HPDE6-E6E7 (cell line): Measurements from ENCODE around the gene FAM47E.

ENCODE experiments used
- DNase-seq: peaks from one replicate; pipeline ENCODE4 v3.0.0; 2011; ENCODE audit warnings: missing footprints; ENCODE audit errors: extremely low spot score

FAM47E gene, protein sequence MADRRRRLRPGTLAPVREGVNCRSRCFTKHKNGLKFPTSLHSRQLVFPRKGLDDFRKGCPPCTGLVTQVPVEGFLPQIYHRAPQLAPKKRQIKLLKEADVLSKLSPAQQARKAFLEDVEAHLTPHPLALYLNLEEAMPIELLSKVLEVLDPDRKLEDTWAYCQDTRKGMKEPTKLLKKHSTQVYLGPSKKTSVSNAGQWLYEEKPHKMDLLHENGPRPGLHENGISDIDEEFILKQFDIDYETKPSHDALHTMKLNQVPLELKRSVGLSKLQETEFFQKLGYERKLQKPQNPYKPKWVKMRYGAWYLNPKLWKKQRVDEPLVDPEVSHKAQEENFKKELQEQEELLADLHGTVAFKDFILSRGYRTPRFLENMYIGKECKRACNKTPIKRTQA

DNA sequence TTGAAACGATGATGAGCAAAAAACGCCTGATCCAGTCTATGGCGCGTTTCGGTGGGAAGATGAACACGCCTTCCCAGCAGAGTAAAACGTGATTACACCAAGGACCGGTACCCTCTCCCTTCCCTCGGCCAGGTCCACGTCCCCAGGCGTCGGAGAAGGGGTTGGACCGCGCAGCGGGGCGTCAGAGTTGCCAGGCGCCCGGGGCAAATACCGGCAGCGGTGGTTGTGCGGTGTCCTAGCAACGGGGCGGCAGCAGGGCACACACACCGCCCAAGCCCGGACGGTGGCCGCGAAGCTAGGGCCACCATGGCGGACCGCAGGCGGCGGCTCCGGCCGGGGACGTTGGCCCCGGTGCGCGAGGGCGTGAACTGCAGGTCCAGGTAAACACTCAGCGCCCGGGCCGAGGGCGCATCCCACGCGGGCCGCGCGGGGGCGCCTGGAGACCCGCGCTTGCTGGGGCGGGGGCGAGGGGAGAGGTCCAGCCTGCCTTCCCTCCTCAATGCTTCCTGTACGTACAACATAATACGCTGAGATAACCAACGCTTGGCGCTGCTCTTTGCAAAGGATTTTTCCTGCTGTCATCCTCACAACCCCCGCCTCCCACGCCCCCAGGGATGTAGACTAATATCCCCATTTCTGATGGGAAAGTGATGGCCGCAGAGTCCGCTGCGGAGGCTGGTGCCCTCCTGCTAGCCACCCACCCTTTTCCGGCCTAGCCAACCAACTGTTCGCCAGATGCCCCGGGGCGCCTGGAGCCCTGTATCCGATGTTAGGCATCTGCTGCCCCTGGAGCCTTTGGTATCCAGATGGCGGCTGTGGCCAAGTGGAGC lies at the start of gene FAM47E:
Gene FAM47E, plus strand, starts transcription at position 281 of the 830 bp plus-strand sequence. Its CDS starts 26 bp downstream, at position 307.
- DNase-seq = peak; percentile 53

DNA sequence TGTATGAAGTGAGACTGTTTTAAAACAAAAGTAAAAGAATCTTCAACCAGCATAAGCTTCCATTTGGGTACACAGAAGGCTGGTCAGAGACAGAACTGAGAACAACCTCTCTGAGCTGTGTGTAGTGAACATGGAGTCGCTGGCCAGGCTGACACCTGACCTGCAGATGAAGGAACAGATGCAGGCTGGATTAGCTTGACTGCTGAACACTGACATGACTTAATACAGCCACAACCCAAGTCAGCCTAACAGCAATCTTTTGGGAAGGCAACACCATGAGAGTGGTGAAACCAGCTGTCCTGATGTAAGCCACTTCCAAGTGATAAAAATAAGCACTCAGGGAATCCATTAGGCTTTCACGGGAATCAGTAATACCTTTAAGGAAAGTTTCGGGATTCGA lies 48.0 kb upstream of the FAM47E start:
- no peak for DNase-seq

DNA sequence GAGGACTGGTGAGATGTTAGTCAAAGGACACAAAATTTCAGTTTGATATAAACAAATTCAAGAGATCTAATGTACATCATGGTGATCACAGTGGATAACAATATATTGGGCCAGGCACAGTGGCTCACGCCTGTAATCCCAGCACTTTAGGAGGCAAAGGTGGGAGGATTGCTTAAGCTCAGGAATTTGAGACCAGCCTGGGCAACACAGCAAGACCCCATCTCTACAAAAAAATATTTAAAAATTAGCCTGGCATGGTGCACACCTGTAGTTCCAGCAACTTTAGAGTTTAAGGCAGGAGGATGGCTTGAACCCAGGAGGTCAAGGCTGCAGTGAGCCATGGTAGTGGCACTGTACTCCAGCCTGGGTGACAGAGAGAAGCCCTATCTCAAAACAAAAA lies 46.6 kb upstream of the FAM47E start:
- no peak for DNase-seq

DNA sequence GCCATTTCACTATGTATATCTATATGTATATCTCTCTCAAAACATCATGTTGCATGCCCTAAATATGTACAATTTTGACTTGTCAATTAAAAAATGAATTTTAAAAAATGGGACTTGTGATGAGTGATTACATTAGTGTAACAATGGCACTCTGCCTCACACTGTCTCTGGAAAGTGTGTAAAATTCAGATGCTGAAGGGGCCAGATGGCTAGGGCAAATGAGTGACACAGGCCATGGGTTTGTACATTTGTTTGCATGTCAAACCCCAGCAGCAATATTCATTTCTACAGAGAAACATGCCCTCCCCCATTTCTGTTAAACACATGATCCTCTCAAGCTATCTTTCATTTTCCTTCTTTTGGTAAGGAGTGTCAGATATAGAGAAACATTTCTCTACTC lies 46.0 kb upstream of the FAM47E start:
- no peak for DNase-seq

DNA sequence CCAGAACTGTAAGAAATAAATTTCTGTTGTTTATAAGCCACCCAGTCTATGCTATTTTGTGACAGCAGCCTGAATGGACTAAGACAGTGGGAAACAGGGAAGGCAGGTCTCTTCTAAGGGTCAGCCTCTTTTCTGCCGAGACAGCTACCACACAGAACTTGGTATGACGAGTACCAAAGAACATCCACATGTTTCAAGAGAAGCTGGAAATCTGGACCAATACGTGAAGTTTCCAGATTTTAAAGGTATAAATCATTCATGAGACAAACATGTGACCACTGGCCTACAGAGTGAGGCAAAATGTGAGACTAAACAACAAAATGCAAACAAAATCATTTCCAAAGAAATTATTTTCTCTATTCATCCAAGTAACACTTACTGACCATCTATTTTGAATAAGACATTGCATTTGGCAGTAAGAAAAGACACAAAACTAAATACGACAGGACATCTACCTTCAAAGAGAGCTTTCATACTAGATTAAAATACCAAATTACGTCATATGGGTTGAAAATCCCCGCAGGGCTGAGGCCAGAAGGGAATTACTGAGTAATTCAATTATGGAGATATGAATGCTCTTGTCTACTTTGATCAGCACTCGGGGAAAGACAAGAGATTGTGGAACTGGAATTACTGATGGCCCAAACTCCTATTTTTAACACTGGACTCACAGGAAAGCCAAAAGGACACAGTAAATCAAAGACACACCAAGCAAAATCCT lies 45.1 kb upstream of the FAM47E start:
- no peak for DNase-seq

DNA sequence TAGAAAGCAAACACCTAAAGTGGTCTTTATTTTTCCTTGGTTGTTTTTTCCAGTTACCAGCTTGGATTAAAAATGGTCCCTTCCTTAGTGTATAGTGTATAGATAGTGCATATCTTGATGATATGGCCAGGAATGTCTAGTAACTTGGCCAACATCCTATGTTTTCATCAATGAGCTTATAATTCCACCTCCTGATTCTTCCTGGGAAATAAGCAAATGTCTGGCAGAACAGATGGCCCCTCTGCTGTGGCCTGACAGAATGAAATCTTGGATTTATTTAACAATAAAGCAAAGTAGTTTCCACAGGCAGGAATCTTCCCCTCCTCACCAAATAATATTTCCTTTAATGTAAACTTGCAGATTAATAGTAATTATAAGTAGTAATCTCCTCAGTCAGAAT lies 44.0 kb upstream of the FAM47E start:
- no peak for DNase-seq

DNA sequence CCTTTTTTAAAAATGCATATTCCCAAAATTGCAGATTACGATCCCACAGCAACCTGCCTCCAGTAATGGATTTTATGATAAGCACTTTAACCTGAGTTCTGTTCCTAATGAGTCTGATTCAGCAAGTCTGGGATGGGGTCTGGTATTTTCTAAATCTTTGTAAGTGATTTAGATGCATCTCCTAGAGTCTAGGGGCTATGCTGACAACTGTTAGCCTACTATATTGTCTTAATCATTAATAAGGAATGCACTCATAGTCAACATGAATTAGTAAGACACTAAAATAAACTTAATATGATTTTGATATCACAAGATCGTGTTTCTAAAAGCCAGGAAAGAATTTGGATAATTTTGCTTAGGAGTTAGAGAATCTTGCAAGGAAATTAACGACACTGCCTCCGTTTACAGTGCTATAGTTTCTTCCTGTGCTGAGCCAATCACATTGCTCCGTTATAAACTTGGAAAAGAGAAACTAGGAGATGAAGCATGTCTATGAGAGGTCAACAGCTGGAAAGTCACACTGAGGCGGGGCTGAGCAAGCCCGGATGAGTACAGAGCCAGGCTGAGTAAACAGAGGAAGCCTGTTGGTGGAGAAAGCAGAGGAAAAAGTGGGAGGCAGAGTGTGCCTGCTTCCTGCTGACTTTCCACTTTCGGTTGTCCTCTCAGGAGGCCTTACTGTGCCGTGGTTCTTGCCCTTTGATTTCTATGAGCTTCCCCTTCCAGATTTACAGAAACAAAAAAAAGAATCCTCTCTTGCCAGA lies 43.3 kb upstream of the FAM47E start:
- peak; percentile 58 for DNase-seq

DNA sequence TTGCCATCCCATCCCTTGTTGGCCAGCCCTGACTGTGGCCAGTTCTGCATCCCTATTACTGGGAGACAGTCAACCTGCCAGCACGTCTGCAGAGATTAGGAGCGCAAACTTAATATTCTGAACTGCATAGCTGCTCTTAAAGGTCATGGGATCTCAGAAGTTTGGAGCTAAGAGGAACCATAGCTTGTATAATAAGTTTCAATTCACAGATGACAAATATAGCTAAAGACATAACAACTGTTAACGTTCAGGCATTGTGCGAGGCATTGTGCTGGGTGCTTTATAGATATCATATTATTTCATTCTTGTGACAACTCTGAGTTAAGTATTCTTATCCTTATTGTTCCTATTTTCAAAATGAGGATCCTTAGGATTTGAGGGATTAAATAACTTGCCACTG lies 41.6 kb upstream of the FAM47E start:
- DNase-seq = no peak

DNA sequence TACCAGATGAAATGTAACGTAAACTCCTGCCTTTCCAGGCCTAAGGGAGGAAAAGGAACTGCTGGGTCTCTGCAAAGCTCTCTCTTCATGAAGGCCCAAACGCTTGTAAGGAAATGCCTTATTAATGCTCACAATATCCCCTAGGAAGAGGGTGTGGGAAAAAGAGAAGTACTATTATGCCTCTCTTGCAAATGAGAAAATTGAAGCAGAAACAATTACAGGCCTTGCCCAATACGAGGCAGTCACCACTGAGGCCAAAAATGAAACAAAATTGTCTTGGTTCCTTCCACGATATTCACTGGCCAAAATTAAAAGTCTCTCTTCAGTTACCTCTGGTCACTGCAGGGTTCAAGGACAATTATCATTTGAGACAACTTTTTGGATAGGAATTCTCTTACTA lies 41.1 kb upstream of the FAM47E start:
- DNase-seq = no peak

DNA sequence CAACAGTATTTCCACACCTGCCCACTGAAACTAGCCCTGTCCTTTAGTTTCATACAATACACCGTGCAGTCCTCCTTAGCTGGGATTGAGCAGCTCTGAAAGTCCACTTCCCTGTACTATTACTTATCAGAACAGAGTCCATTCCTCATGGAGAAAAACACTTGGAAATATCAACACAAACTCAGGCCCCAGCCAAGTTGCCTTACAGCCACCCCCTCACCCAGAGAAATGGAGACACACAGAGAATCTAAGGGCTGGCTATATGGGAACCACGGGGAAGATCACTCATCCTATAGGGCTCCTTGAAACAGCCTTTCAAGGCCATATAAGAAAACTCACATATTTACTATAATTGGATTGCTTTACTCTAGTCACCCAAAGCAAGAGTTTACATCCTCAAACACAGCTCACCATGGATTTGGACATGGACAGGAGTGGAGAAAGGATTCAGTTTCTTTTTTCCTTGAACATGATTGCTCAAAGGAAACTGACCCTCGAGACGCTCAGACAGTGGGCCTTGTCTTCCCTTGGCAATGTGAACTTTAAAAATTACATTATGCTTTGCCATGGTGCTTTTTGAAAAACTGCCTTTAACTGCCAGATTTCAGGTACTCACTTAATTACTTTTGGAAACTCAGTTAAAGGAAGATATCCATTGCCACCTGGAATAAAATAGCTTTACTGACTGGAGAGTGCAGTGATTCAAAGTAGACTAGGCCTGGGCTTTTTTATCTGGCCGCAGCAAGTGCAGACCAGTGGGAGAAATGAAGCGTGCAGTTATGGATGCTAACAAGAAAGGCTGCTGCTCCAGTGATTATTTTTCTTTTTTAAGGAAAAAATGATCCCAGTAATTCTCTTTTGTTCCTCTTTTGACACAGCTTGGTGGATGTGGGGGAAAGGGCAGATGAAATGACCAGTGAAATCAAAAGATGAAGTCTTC lies 39.5 kb upstream of the FAM47E start:
- DNase-seq = no peak

DNA sequence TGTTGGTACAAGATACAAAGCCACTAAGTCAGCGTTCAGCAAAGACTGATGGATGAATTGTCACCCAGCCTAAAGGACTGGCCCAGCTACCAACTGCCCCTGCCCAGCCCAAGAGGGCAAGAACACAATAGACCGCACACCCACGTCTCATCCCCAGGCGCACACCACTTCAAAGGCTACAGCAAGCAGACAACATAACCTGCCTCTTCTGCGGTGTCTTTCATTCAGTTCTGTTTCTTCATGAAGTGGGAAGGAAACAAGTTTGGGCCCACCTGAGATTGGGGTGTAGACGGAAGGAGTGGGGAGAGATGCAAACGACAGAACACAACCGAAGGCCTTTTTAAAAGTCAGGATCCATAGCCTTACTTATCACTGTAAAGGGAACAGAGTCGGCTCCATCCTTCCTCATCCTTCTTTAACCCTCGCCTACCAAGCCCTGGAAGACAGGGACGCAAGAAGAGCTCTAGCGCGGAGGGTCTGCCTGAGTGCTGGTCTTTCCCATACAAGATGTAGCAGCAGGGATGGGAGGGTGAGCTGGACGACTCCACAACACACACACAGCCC lies 38.6 kb upstream of the FAM47E start:
- no peak for DNase-seq

DNA sequence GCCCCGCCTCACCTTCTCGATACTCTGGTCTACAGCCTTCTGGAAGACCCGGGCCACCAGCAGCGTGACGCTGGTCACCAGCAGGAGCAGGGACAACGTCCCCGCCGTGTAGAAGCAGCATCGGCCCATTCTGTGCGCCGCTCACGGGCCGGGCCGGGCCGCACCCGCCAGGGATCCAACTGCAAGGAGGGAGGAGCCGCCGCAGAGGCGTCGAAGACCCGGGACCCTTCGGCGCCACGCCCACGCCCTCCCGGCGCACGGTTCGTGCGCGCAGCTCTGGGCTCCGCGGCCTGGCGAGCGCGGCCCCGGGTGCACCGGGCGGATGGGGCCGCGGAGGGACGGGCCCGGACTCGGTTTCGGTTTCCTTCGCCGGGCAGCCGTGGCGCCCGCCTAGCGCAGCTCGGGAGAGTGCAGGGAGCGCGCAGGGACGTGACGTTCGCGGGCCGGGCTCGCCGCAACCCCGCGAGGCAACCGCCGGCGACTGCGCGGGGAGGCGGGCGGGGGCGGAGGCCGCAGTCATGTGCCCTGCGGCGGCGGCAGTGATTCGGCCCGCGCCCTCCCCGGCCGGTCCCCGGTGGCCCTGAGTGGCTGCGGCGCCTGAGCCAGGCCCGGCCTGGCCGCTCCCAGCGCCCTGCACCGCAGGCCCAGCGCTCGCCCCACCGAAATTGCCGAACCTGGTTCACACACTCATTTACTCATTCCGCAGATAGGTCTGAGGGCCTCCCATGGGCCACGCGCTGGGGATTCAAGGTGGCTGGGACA lies 37.9 kb upstream of the FAM47E start, which contains the start of gene SCARB2:
Gene SCARB2, minus strand, starts transcription at position 410 of the 762 bp plus-strand sequence. Its CDS starts 281 bp downstream, at position 129.
- peak; percentile 82 for DNase-seq

DNA sequence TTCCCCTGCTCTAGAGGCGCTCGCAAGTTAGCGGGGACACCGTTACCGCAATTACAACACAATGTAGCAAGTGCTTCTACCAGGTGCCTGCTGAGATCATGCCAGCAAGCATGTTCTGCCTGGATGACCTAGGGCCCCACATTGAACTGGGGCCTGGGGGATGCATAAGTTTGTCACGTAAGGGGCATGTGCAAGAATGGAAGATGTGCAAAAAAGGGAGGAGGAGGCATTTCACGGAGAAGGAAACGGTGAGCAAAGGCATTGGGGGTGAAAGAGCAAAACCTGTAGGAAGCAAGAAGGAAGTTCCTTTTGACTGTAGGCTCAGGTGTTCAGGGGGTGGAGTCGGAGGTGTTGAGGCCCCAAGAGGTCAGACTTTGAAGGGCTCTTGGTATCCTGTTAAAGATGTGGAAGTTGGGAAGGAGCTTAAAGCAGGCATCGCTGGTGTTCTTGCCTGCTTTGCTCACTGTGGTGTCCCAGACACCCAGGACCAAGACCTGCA lies 37.3 kb upstream of the FAM47E start:
- no peak for DNase-seq

DNA sequence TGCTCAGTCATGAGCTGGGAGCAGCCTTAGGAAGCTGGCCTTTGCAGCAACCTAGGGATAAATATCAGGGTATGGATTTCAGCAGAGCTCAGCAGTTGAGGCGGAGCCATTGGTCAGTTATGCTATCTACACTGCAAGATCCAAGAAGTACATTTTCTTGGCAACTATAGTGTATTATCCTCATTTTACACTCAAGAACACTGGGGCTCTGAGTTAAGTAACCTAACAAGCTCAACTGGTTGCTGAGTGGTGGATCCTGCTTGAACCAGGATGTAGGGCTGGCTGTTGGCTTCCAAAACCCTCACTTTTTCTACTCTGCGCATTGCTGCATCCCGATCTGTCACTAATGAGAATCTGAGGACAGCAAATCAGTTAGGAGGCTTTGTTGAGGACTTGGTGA lies 36.4 kb upstream of the FAM47E start:
- no peak for DNase-seq

DNA sequence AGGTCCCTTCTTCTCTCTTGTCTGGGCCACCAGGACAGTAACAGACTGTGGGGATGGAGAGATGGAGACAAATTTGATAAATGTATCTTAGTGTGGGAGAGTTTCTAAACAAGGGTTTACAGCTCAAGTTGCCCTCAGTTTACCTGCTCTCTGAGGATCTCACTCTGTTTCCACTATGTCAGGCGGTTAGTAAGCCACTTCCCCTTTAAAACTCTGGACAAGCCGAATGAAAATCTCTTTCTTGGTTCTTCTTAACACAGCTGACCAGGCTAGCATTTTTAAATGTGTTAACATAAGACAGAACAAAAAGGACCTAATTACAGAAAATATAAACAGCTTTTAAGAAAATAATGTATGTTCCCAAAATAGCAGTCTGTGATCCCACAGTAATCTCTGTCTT lies 35.0 kb upstream of the FAM47E start:
- DNase-seq = no peak

DNA sequence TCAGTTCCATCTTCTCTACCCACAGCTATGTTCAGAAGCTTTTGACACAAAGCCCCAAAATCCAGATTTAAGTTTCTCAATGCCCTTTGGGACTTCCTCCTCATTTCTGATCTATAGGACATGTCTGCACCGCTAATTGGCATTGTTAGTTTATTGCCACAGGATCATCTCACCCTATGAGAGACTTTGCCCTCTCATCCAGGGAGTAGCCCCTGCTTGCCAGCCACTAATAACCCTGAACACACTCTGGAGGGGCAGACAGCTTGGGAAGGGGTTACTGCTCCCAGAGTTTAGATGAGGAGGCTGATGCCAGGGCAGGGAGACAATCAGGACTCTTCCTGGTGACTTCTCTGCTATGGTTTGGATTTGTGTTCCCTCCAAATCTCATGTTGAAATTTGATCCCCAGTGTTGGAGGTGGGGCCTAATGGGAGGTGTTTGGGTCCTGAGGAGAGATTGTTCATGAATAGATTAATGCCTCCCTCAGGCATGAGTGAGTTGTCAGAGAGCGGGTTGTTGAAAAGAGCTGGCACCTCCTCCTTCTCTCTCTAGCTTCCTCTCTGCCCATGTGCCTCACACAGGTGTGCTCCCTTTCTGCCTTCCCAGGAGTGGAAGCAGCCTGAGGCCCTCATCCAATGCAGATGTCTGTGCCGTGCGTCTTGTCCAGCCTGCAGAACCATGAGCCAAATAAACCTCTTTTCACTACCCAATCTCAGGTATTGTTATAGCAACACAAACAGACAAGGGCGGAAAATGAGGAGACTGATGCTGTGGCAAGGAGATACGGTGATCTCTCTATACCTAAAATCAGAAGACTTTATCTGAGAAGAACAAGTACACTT lies 34.3 kb upstream of the FAM47E start:
- no peak for DNase-seq

DNA sequence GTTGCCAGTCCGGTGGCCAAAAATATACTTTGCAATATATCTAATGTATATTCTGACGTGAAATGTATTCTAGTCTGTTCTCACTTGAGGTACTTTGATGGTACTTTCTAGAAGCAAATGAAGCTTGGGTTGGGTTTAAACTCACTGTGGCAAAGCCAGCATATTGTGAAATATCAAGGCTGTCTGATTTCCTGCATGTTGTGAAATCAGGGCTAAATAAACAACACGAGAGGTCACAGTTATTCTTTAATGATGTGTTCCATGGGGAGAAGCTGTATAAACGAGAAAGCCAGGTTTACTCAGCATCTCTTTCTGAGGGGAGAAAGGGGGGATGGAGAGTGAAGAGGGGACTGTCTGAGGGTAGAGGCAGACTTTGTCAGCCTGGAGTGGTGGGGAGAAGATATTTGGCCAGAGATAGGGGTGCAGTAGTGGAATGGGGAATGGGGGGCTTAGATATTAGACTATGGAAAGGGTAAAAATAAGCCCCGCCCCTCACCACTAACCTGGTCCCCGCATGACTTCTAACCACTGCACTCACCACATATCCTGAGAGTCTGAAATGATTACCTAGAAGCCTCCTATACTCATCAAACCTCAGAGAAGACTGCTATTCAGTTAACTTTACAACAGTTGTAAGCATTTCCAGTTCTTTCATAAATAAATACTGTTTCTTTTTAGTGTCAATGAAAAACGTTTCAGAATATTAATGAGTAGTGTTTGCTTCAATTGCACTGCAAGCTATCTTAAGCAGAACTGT lies 32.0 kb upstream of the FAM47E start:
- no peak for DNase-seq
